Activated T-cell treated with anti-CD3 and anti-CD28 coated beads, Interleukin-2, amount 50 U/mL, for 48 hours (primary cell): ENCODE results near the gene TUBGCP5.

Experiments used
- DNase-seq, 2 experiments: peaks; one replicate each; pipeline ENCODE4 v3.0.0-alpha.2; 2020

TUBGCP5 gene

GRCh38 chr15:22951381-22952280, 87.7 kb downstream of the TUBGCP5 start:
- no peak for DNase-seq

GRCh38 chr15:22951031-22951380, 88.4 kb downstream of the TUBGCP5 start:
- DNase-seq, result no peak

- DNase-seq, result no peak
Observed at GRCh38 chr15:22950256-22950990, 88.9 kb downstream of the TUBGCP5 start.
